ENCODE results near the gene PTPRE.
"Not testable (repeated sequence)": the region's sequence is repeated elsewhere in the genome, so short reads cannot be mapped to it uniquely, and the experiment has no call there.

PTPRE gene

GRCh38 chr10:128087146-128087883, 180.4 kb downstream of the PTPRE start:
- peaks cover 9% of the 10 kb centered on the region for H3K36me3 ChIP-seq (ENCODE audit: low read depth)
- no peak overlapping the region for H3K4me3 ChIP-seq (ENCODE audit: severe bottlenecking)
- no peaks in the 10 kb centered on the region for H3K27me3 ChIP-seq (ENCODE audit: insufficient read depth, poor library complexity, severe bottlenecking)
- H3K9me3 ChIP-seq (ENCODE audit: severe bottlenecking), result no peaks in the 10 kb centered on the region
- no peak overlapping the region for H3K27ac ChIP-seq (ENCODE audit: poor library complexity, severe bottlenecking)
- no peak for DNase-seq (ENCODE audit: low spot score)
- ATAC-seq (ENCODE audit: low read depth), result no peak
- H3K4me1 ChIP-seq (ENCODE audit: insufficient read depth, poor library complexity, severe bottlenecking), result no peaks in the 10 kb centered on the region
- no peak for TF ChIP-seq CTCF (IDR thresholded peaks at IDR 0.05; ENCODE audit: poor library complexity, severe bottlenecking)

- H3K27ac ChIP-seq (ENCODE audit: poor library complexity, severe bottlenecking), result no peak overlapping the region
- TF ChIP-seq CTCF (IDR thresholded peaks at IDR 0.05; ENCODE audit: poor library complexity, severe bottlenecking), result no peak
- H3K9me3 ChIP-seq (ENCODE audit: severe bottlenecking), result no peaks in the 10 kb centered on the region
- no peaks in the 10 kb centered on the region for H3K27me3 ChIP-seq (ENCODE audit: insufficient read depth, poor library complexity, severe bottlenecking)
- peak; percentile 39; the same call in 2 of the 3 replicates for ATAC-seq (ENCODE audit: low read depth)
- no peak for DNase-seq (ENCODE audit: low spot score)
- no peak overlapping the region for H3K4me3 ChIP-seq (ENCODE audit: severe bottlenecking)
- H3K36me3 ChIP-seq (ENCODE audit: low read depth), result peaks cover 3% of the 10 kb centered on the region
- no peaks in the 10 kb centered on the region for H3K4me1 ChIP-seq (ENCODE audit: insufficient read depth, poor library complexity, severe bottlenecking)
Measured at GRCh38 chr10:128087884-128088709, 181.2 kb downstream of the PTPRE start.

GRCh38 chr10:128091636-128092210, 184.8 kb downstream of the PTPRE start:
- Histone ChIP-seq H3K9me3 (ENCODE audit: severe bottlenecking) (no peaks in the 10 kb centered on the region), H3K4me3 (ENCODE audit: severe bottlenecking) (no peak overlapping the region), H3K36me3 (ENCODE audit: low read depth) (peaks cover 2% of the 10 kb centered on the region; the same call in 1 of the 2 replicates), H3K27me3 (ENCODE audit: insufficient read depth, poor library complexity, severe bottlenecking) (no peaks in the 10 kb centered on the region), H3K4me1 (ENCODE audit: insufficient read depth, poor library complexity, severe bottlenecking) (no peaks in the 10 kb centered on the region), H3K27ac (ENCODE audit: poor library complexity, severe bottlenecking) (no peak overlapping the region)
- DNase-seq (ENCODE audit: low spot score), result no peak
- TF ChIP-seq CTCF (IDR thresholded peaks at IDR 0.05; ENCODE audit: poor library complexity, severe bottlenecking), result no peak
- no peak for ATAC-seq (ENCODE audit: low read depth)

GRCh38 chr10:128092454-128092853, 185.6 kb downstream of the PTPRE start:
- no peaks in the 10 kb centered on the region for H3K9me3 ChIP-seq (ENCODE audit: severe bottlenecking)
- peaks cover 9% of the 10 kb centered on the region for H3K36me3 ChIP-seq (ENCODE audit: low read depth)
- H3K4me1 ChIP-seq (ENCODE audit: insufficient read depth, poor library complexity, severe bottlenecking), result no peaks in the 10 kb centered on the region
- no peak overlapping the region for H3K4me3 ChIP-seq (ENCODE audit: severe bottlenecking)
- no peak for ATAC-seq (ENCODE audit: low read depth)
- TF ChIP-seq CTCF (IDR thresholded peaks at IDR 0.05; ENCODE audit: poor library complexity, severe bottlenecking), result no peak
- H3K27me3 ChIP-seq (ENCODE audit: insufficient read depth, poor library complexity, severe bottlenecking), result no peaks in the 10 kb centered on the region
- no peak overlapping the region for H3K27ac ChIP-seq (ENCODE audit: poor library complexity, severe bottlenecking)
- no peak for DNase-seq (ENCODE audit: low spot score)

- not testable (repeated sequence) for DNase-seq (ENCODE audit: low spot score); ATAC-seq (ENCODE audit: low read depth); H3K9me3 ChIP-seq (ENCODE audit: severe bottlenecking); H3K27ac ChIP-seq (ENCODE audit: poor library complexity, severe bottlenecking); H3K4me1 ChIP-seq (ENCODE audit: insufficient read depth, poor library complexity, severe bottlenecking); H3K4me3 ChIP-seq (ENCODE audit: severe bottlenecking); H3K27me3 ChIP-seq (ENCODE audit: insufficient read depth, poor library complexity, severe bottlenecking)
- H3K36me3 ChIP-seq (ENCODE audit: low read depth), result peaks cover 30% of the 10 kb centered on the region
Measured at GRCh38 chr10:128094596-128094995, 187.7 kb downstream of the PTPRE start.
